Natural killer cell (primary cell): ENCODE measurements around the gene SLC20A1. TPM values are rescaled to one million over a fixed set of nuclear protein-coding genes. Genes with fewer than 3 reads are reported as not detected.

Source experiments
- ATAC-seq, 3 donors: fragments of 150-1000 bp in 2 of 3; fragments of 200-7000 bp in 1 of 3; cut with Tn5 transposase; 1 replicate in 1 of 3; 2 replicates in 2 of 3; pipeline ENCODE4 v1.10.0; 2021; ENCODE audit warnings: mild to moderate bottlenecking in 2 of 3, moderate library complexity in 2 of 3
- DNase-seq, 2 donors: peaks; one replicate each; pipeline versions ENCODE4 v3.0.0 to v3.0.0-alpha.2; 2013 to 2021; ENCODE audit warnings: mixed read lengths in 1 of 2
- H3K27ac ChIP-seq: one replicate; pipeline ENCODE4 v1.5.1; 2013; ENCODE audit warnings: mild to moderate bottlenecking, low read length
- H3K27me3 ChIP-seq: one replicate; pipeline ENCODE4 v1.6.1; 2013; ENCODE audit warnings: low read length; ENCODE audit not compliant: control insufficient read depth, insufficient read depth
- H3K36me3 ChIP-seq: one replicate; pipeline ENCODE4 v1.6.1; 2013; ENCODE audit warnings: low read length; ENCODE audit not compliant: control insufficient read depth, insufficient read depth
- H3K4me1 ChIP-seq: one replicate; pipeline ENCODE4 v1.6.1; 2013; ENCODE audit warnings: low read length; ENCODE audit not compliant: control insufficient read depth, insufficient read depth
- H3K4me3 ChIP-seq: one replicate; pipeline ENCODE4 v1.5.1; 2013; ENCODE audit warnings: low read length
- H3K9me3 ChIP-seq: one replicate; pipeline ENCODE4 v1.6.1; 2013; ENCODE audit warnings: low read length; ENCODE audit not compliant: control insufficient read depth, insufficient read depth
- H3K27ac Mint-ChIP-seq, 2 donors: one replicate each; pipeline ENCODE4 v1.8.0; 2022; ENCODE audit warnings: mild to moderate bottlenecking in 2 of 2, mixed read lengths in 2 of 2, moderate library complexity in 1 of 2
- H3K27me3 Mint-ChIP-seq, 2 donors: one replicate each; pipeline ENCODE4 v1.8.0; 2022; ENCODE audit warnings: low read depth in 2 of 2, mixed read lengths in 2 of 2
- H3K36me3 Mint-ChIP-seq: one replicate; pipeline ENCODE4 v1.8.0; 2022; ENCODE audit warnings: mixed read lengths
- H3K4me1 Mint-ChIP-seq, 2 donors: one replicate each; pipeline ENCODE4 v1.8.0; 2022; ENCODE audit warnings: mixed read lengths in 2 of 2
- H3K4me3 Mint-ChIP-seq: one replicate; pipeline ENCODE4 v1.8.0; 2022; ENCODE audit warnings: mild to moderate bottlenecking, moderate library complexity, mixed read lengths
- H3K9me3 Mint-ChIP-seq, 2 donors: one replicate each; pipeline ENCODE4 v1.8.0; 2022; ENCODE audit warnings: mixed read lengths in 2 of 2
- CTCF ChIP-seq: fragments of 200-600 bp; IDR thresholded peaks from one replicate; pipeline ENCODE4 v1.8.0; 2022; ENCODE audit warnings: antibody characterized with exemption
- WGBS: methylation state at CpG from one replicate; pipeline ENCODE4 v1.1.7; 2013; ENCODE audit warnings: missing lambda C conversion rate; ENCODE audit not compliant: insufficient coverage; 5-methylcytosine and 5-hydroxymethylcytosine counted together
- intact Hi-C: fragments of 100-400 bp; cut with micrococcal nuclease; formaldehyde crosslinking; loops from one replicate; pipeline ENCODE4 v1.14.2; 2022
- total RNA-seq, 4 donors: library from RNA; stranded (reverse); fragments of 120-200 nt in 1 of 4; gene quantifications; one replicate each; pipeline versions ENCODE4 v1.2.3 to v1.2.4, GENCODE V29; 2013 to 2022

Gene SLC20A1
- total RNA-seq, 3 donors from 2014 or later (not counting 1 experiment from before 2014, with no cell fraction given): 193 to 241 (median 233) TPM

- no peak overlapping the region for H3K27ac ChIP-seq
- Mint-ChIP-seq H3K4me1 (peaks cover 16% of the 10 kb centered on the region in 2 donors), H3K36me3 (no peaks in the 10 kb centered on the region), H3K27me3 (no peaks in the 10 kb centered on the region), H3K27ac (no peak overlapping the region), H3K9me3 (no peaks in the 10 kb centered on the region), H3K4me3 (no peak overlapping the region)
- TF ChIP-seq CTCF: no peak
- H3K36me3 ChIP-seq: no peaks in the 10 kb centered on the region
- no peaks in the 10 kb centered on the region for H3K9me3 ChIP-seq
- no peak overlapping the region for H3K4me3 ChIP-seq
- 93% methylated on average over 7 of the region's 7 CpGs for WGBS
- intact Hi-C loops: no loop called here
- H3K27me3 ChIP-seq: no peaks in the 10 kb centered on the region
- H3K4me1 ChIP-seq: peaks cover 9% of the 10 kb centered on the region
- no peak for ATAC-seq
- no peak for DNase-seq
Measured at GRCh38 chr2:112682101-112682500, 36.4 kb downstream of the SLC20A1 start.

- H3K36me3 ChIP-seq: no peaks in the 10 kb centered on the region
Measured at GRCh38 chr2:112683550-112684414, 38.0 kb downstream of the SLC20A1 start.

GRCh38 chr2:112684415-112684775 lies 38.7 kb downstream of the SLC20A1 start:
- Mint-ChIP-seq H3K4me3 (no peak overlapping the region), H3K27me3 (no peaks in the 10 kb centered on the region), H3K36me3 (no peaks in the 10 kb centered on the region), H3K4me1 (peaks cover 23 to 24% of the 10 kb centered on the region in 2 donors), H3K27ac (no peak overlapping the region), H3K9me3 (no peaks in the 10 kb centered on the region)
- no peak for DNase-seq
- WGBS: no CpG with 5 or more reads among the region's 3 CpGs
- no peak overlapping the region for H3K4me3 ChIP-seq
- TF ChIP-seq CTCF: no peak
- no peaks in the 10 kb centered on the region for H3K36me3 ChIP-seq
- intact Hi-C loops: no loop called here
- no peaks in the 10 kb centered on the region for H3K27me3 ChIP-seq
- no peak for ATAC-seq
- no peak overlapping the region for H3K27ac ChIP-seq
- H3K9me3 ChIP-seq: no peaks in the 10 kb centered on the region
- peaks cover 9% of the 10 kb centered on the region for H3K4me1 ChIP-seq

More at GRCh38 chr2:112683550-112684414, 38.0 kb downstream of the SLC20A1 start:
- no peaks in the 10 kb centered on the region for H3K27me3 Mint-ChIP-seq
- Histone ChIP-seq H3K4me1 (peaks cover 9% of the 10 kb centered on the region), H3K27ac (no peak overlapping the region), H3K9me3 (no peaks in the 10 kb centered on the region), H3K4me3 (no peak overlapping the region), H3K27me3 (no peaks in the 10 kb centered on the region)
- H3K27ac Mint-ChIP-seq: no peak overlapping the region
- 71% methylated on average over 12 of the region's 12 CpGs for WGBS
- H3K4me3 Mint-ChIP-seq: no peak overlapping the region
- intact Hi-C loops: no loop called here
- H3K4me1 Mint-ChIP-seq: peaks cover 20 to 22% of the 10 kb centered on the region in 2 donors
- TF ChIP-seq CTCF: no peak
- no peaks in the 10 kb centered on the region for H3K36me3 Mint-ChIP-seq
- no peaks in the 10 kb centered on the region for H3K9me3 Mint-ChIP-seq
- ATAC-seq (no peak), DNase-seq (no peak)
